HepG2 (cell line): Measurements from ENCODE around the gene NELFB. TPM values are rescaled to one million over a fixed set of nuclear protein-coding genes. Genes with fewer than 3 reads are reported as not detected.

Experiments used
- ATAD3A ChIP-seq: sonication (generic); formaldehyde crosslinking; IDR thresholded peaks from 2 replicates; pipeline ENCODE4 v1.4.0; 2020; ENCODE audit warnings: missing genetic modification reagents
- FOSL2 ChIP-seq: sonication (generic); formaldehyde crosslinking; IDR thresholded peaks from 2 replicates; pipeline ENCODE4 v1.4.0; 2020; ENCODE audit warnings: missing genetic modification reagents
- HMGXB3 ChIP-seq: sonication (generic); formaldehyde crosslinking; IDR thresholded peaks from 2 replicates; pipeline ENCODE4 v1.4.0; 2020; ENCODE audit warnings: missing genetic modification reagents, borderline replicate concordance
- KLF12 ChIP-seq: sonication (generic); formaldehyde crosslinking; IDR thresholded peaks from 2 replicates; pipeline ENCODE4 v1.4.0; 2020; ENCODE audit warnings: missing genetic modification reagents, borderline replicate concordance
- RNF219 ChIP-seq: sonication (generic); formaldehyde crosslinking; IDR thresholded peaks from 2 replicates; pipeline ENCODE4 v1.5.0; 2020; ENCODE audit warnings: mild to moderate bottlenecking, missing genetic modification reagents
- SIN3B ChIP-seq: fragments of 150-350 bp; IDR thresholded peaks from 2 replicates; pipeline ENCODE4 v1.6.1; 2014; ENCODE audit warnings: low read length
- SMARCC2 ChIP-seq: fragments of 450-650 bp; IDR thresholded peaks from 2 replicates; pipeline ENCODE4 v1.6.1; 2017; ENCODE audit warnings: antibody characterized with exemption, mild to moderate bottlenecking
- STAT6 ChIP-seq: sonication (generic); formaldehyde crosslinking; IDR thresholded peaks from 2 replicates; pipeline ENCODE4 v1.4.0; 2020; ENCODE audit warnings: missing genetic modification reagents, mild to moderate bottlenecking, borderline replicate concordance
- ZHX1 ChIP-seq: sonication (generic); formaldehyde crosslinking; IDR thresholded peaks from 2 replicates; pipeline ENCODE4 v1.8.1; 2022; ENCODE audit warnings: low read depth, mild to moderate bottlenecking, missing genetic modification reagents
- ZKSCAN1 ChIP-seq: fragments of 150-350 bp; IDR thresholded peaks from 2 replicates; pipeline ENCODE4 v1.6.1; 2014; ENCODE audit warnings: low read length
- ZMYM2 ChIP-seq: sonication (generic); formaldehyde crosslinking; IDR thresholded peaks from 2 replicates; pipeline ENCODE4 v1.8.0; 2022; ENCODE audit warnings: mild to moderate bottlenecking, missing genetic modification reagents
- ZNF225 ChIP-seq: sonication (generic); formaldehyde crosslinking; IDR thresholded peaks from 2 replicates; pipeline ENCODE4 v1.4.0; 2020; ENCODE audit warnings: mild to moderate bottlenecking, missing genetic modification reagents
- ZNF383 ChIP-seq: sonication (generic); formaldehyde crosslinking; IDR thresholded peaks from 2 replicates; pipeline ENCODE4 v1.4.0; 2020; ENCODE audit warnings: missing genetic modification reagents, mild to moderate bottlenecking, borderline replicate concordance
- ZNF747 ChIP-seq: sonication (generic); formaldehyde crosslinking; IDR thresholded peaks from 2 replicates; pipeline ENCODE4 v1.8.1; 2023; ENCODE audit warnings: missing genetic modification reagents, mild to moderate bottlenecking, borderline replicate concordance
- ZNF883 ChIP-seq: sonication (generic); formaldehyde crosslinking; IDR thresholded peaks from 2 replicates; pipeline ENCODE4 v1.5.1; 2020; ENCODE audit warnings: mild to moderate bottlenecking, missing genetic modification reagents; ENCODE audit errors: not compliant biosample characterization
- polyA plus RNA-seq, 8 experiments: library from polyadenylated mRNA; depleted of rRNA in 3 of 8; stranded (reverse) in 7 of 8; unstranded in 1 of 8; fragments of >200 nt; fragmentation: Illumina TruSeq in 4 of 8; extraction: Trizol in 4 of 8; gene quantifications; 2 replicates each; pipeline versions ENCODE4 v1.2.1 to v1.2.3, GENCODE V29; 2011 to 2016; ENCODE audit warnings: low read depth in 4 of 8, missing spikeins in 1 of 8, mixed read lengths in 1 of 8; ENCODE audit not compliant: insufficient read depth in 1 of 8
- total RNA-seq, 5 experiments: library from RNA; depleted of rRNA; stranded (reverse); fragments of >200 nt; fragmentation: Illumina TruSeq; extraction: Trizol; gene quantifications; 2 replicates each; pipeline ENCODE4 v1.2.3, GENCODE V29; 2016; ENCODE audit warnings: low read depth in 1 of 5

The NELFB gene
- total and polyA plus RNA-seq, 2 of the 13 experiments (the other 11 are each of a cell fraction or from before 2014, with no cell fraction given), result 26.5 to 45.8 TPM

- TF ChIP-seq ZHX1, result no peak
- no peak; the same call in 1 of the 2 replicates for TF ChIP-seq HMGXB3 (CRISPR knock-in tag)
- peak; percentile 58; the same call in 1 of the 2 replicates for TF ChIP-seq ZNF747 (CRISPR knock-in tag)
- TF ChIP-seq RNF219, result no peak
- TF ChIP-seq ATAD3A (CRISPR knock-in tag), result no peak
- peak; percentile 62 for TF ChIP-seq ZNF883 (CRISPR knock-in tag)
- peak; percentile 39 for TF ChIP-seq FOSL2 (CRISPR knock-in tag)
- no peak for TF ChIP-seq ZKSCAN1
- no peak for TF ChIP-seq SMARCC2
- TF ChIP-seq ZMYM2, result peak; percentile 30; the same call in 1 of the 2 replicates
- TF ChIP-seq ZNF225 (CRISPR knock-in tag), result no peak
- TF ChIP-seq SIN3B, result no peak
- no peak; the same call in 1 of the 2 replicates for TF ChIP-seq KLF12
- peak; percentile 49; the same call in 1 of the 2 replicates for TF ChIP-seq STAT6 (CRISPR knock-in tag)
- no peak for TF ChIP-seq ZNF383
Observed at GRCh38 chr9:137236238-137236935, 18.7 kb upstream of the NELFB start (continued).
